ENCODE measurements around the gene JPT2. TPM values are rescaled to one million over a fixed set of nuclear protein-coding genes. Genes with fewer than 3 reads are reported as not detected.

JPT2 gene, protein sequence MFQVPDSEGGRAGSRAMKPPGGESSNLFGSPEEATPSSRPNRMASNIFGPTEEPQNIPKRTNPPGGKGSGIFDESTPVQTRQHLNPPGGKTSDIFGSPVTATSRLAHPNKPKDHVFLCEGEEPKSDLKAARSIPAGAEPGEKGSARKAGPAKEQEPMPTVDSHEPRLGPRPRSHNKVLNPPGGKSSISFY
- 75.2 and 122 TPM in 2 replicates for total RNA-seq

DNA sequence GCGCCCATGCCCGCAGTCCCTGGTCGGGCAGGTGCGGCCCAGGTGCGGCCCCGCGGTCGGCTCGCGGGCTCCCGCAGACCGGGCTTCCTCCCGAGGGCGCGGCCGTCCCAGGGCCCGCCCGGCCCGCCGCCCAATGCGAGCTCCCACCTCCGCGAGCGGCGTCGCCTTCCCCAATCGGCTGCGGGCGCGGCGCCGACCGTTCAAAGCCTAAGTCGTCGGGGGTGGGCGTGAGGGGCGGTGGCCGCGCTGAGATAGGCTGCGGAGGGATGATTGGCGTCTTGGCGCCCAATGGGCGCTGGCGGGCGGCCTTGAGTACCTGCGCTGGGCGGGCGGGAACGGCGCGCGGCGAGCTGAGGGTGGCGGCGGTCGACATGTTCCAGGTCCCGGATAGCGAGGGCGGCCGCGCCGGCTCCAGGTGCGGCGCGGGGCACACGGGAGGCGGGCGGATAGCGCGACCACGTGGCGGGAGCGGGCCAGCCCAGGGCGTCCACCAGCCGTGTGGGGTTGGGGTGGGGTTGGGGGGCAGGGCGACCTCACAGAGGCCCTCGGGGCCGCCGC, at the start of gene JPT2:
TSS of gene JPT2 (plus strand) at position 338 of the 558 bp plus-strand sequence. CDS start at position 372, 34 bp downstream.

DNA sequence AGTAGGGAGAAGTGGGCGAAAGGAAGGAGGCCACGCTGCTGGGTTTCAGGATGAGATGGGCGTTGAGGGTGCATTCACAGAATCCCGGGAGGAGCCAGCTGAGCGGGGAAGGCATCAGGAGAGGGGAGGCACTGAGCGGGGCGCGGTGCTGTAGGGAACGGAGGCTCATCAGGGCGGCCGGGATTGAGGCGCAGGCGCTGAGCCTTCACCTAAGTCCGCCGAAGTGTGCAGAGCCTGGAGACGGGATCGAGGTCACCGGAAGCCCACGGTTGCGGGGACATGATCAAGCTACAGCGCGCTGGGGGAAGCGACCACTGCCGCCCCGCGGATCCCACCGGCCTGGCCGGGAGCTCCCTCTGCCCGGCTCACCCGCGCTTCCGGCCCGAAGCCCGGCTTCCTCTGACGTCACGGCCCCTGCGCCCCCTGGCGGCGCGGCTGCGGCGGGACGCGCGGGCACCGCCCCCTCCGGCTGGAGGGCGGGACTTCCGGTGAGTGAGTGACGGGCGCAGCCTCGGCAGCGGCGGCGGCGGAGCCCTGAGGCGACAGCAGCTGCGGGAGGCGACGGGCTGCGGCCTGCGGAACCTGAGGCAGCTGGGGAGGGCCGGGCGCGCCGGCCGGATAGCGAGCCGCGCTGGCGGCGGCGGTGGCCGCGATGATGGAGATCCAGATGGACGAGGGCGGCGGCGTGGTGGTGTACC, 27.8 kb downstream of the JPT2 start, which contains the start of gene MAPK8IP3:
TSS of gene MAPK8IP3 (plus strand) at position 508 of the 698 bp plus-strand sequence. CDS start at position 653, 145 bp downstream.

Other genes with a start within 250 kb of the JPT2 start
- gene PERCC1, start 247.2 kb upstream of the JPT2 start, total RNA-seq, result not detected in 2 replicates
- 0.24 and 0.43 TPM in 2 replicates for gene CCDC154, start 233.7 kb upstream of the JPT2 start, total RNA-seq
- 56.5 and 80.7 TPM in 2 replicates for gene CLCN7, start 203.3 kb upstream of the JPT2 start, total RNA-seq
- gene PTX4, start 189.3 kb upstream of the JPT2 start, total RNA-seq, result 0.85 TPM in 1 of 2 replicates, not detected in the other
- 7.2 and 8.9 TPM in 2 replicates for gene TELO2, start 184.9 kb upstream of the JPT2 start, total RNA-seq
- gene TMEM204, start 144.6 kb upstream of the JPT2 start, total RNA-seq, result under 0.01 and 0.72 TPM in 2 replicates
- gene IFT140, start 66.2 kb upstream of the JPT2 start, total RNA-seq, result 13.9 and 17.8 TPM in 2 replicates
- 4.0 and 6.5 TPM in 2 replicates for gene CRAMP1, start 65.9 kb upstream of the JPT2 start, total RNA-seq
- gene MAPK8IP3, start 27.9 kb downstream of the JPT2 start, total RNA-seq, result 20.0 and 22.2 TPM in 2 replicates
- gene NME3, start 93.3 kb downstream of the JPT2 start, total RNA-seq, result 114 and 146 TPM in 2 replicates
- gene EME2, start 94.5 kb downstream of the JPT2 start, total RNA-seq, result 2.8 and 17.8 TPM in 2 replicates
- 91.8 and 93.1 TPM in 2 replicates for gene MRPS34, start 94.9 kb downstream of the JPT2 start, total RNA-seq
- gene SPSB3, start 104.3 kb downstream of the JPT2 start, total RNA-seq, result 54.2 and 59.3 TPM in 2 replicates
- gene NUBP2, start 104.7 kb downstream of the JPT2 start, total RNA-seq, result 82.7 and 111 TPM in 2 replicates
- gene IGFALS, start 115.4 kb downstream of the JPT2 start, total RNA-seq, result under 0.01 TPM in 1 of 2 replicates, not detected in the other
- gene HAGH, start 148.5 kb downstream of the JPT2 start, total RNA-seq, result 68.2 and 75.2 TPM in 2 replicates
- 56.5 and 106 TPM in 2 replicates for gene FAHD1, start 148.9 kb downstream of the JPT2 start, total RNA-seq
- 0.24 TPM in 1 of 2 replicates, not detected in the other for gene MEIOB, start 193.9 kb downstream of the JPT2 start, total RNA-seq
- 0.24 TPM in 1 of 2 replicates, not detected in the other for gene HS3ST6, start 240.1 kb downstream of the JPT2 start, total RNA-seq